H1 (cell line): ENCODE measurements around the gene CEACAM8. TPM values are rescaled to one million over a fixed set of nuclear protein-coding genes. Genes with fewer than 3 reads are reported as not detected.

Source experiments
- CTCF ChIA-PET: fragments of 300-600 bp; sonication (Branson Sonifier 250); formaldehyde crosslinking; loops from one replicate; lab custom pipeline; 2021; ENCODE audit not compliant: partially characterized antibody; lab: Charles Lee
- POLR2A ChIA-PET: fragments of 300-600 bp; sonication (Branson Sonifier 250); formaldehyde crosslinking; loops from one replicate; lab custom pipeline; 2021; ENCODE audit warnings: inconsistent platforms; ENCODE audit not compliant: partially characterized antibody; lab: Charles Lee
- DNase-seq, 2 experiments: peaks; one replicate each; pipeline versions ENCODE4 v3.0.0 to v3.0.0-alpha.2; 2010 to 2022; ENCODE audit warnings: low spot score in 2 of 2, low read depth in 1 of 2, mixed read lengths in 1 of 2
- FAIRE-seq: peaks from 2 replicates; lab custom pipeline; 2011; peaks lifted over from hg19 to GRCh38; lab: Jason Lieb, UNC
- H2AFZ ChIP-seq: 2 replicates; pipeline ENCODE4 v1.8.1; 2012; ENCODE audit warnings: low read length, inconsistent platforms
- H2AK5ac ChIP-seq: 2 replicates; pipeline ENCODE4 v1.6.1; 2013; ENCODE audit warnings: low read depth, low read length
- H2BK120ac ChIP-seq: replicated peaks from 2 replicates; pipeline ENCODE3; 2013; ENCODE audit warnings: low read depth, low read length, inconsistent platforms
- H2BK12ac ChIP-seq: 2 replicates; pipeline ENCODE4 v1.6.1; 2013; ENCODE audit warnings: low read depth, low read length
- H2BK15ac ChIP-seq: 2 replicates; pipeline ENCODE4 v1.6.1; 2013; ENCODE audit warnings: low read length
- H2BK20ac ChIP-seq: 2 replicates; pipeline ENCODE4 v1.6.1; 2013; ENCODE audit warnings: low read length
- H2BK5ac ChIP-seq: 2 replicates; pipeline ENCODE4 v1.6.1; 2013; ENCODE audit warnings: low read depth, low read length
- H3K14ac ChIP-seq: 2 replicates; pipeline ENCODE4 v1.6.1; 2013; ENCODE audit warnings: inconsistent platforms; ENCODE audit not compliant: insufficient read length
- H3K18ac ChIP-seq: 2 replicates; pipeline ENCODE4 v1.6.1; 2013; ENCODE audit warnings: low read length; ENCODE audit errors: extremely low read depth
- H3K23ac ChIP-seq: 2 replicates; pipeline ENCODE4 v1.6.1; 2013; ENCODE audit warnings: inconsistent platforms; ENCODE audit not compliant: insufficient read length
- H3K23me2 ChIP-seq: 2 replicates; pipeline ENCODE4 v1.6.1; 2013; ENCODE audit warnings: low read depth, low read length
- H3K27ac ChIP-seq: 2 replicates; pipeline ENCODE4 v1.6.1; 2011; ENCODE audit warnings: low read depth, low read length, inconsistent platforms
- H3K27me3 ChIP-seq, 4 experiments: replicated peaks in 1 of 4; 1 replicate in 1 of 4; 2 replicates in 3 of 4; pipeline versions ENCODE4 v1.6.1 to v1.8.1; 2011 to 2013; ENCODE audit warnings: low read length in 3 of 4, mild to moderate bottlenecking in 3 of 4, inconsistent platforms in 2 of 4, mixed read lengths in 2 of 4, moderate library complexity in 1 of 4; ENCODE audit not compliant: control insufficient read depth in 3 of 4, insufficient read depth in 3 of 4; ENCODE audit errors: extremely low read depth in 1 of 4
- H3K36me3 ChIP-seq, 4 experiments: 2 replicates each; pipeline versions ENCODE4 v1.6.1 to v1.8.1; 2011 to 2013; ENCODE audit warnings: mild to moderate bottlenecking in 4 of 4, low read length in 3 of 4, moderate library complexity in 2 of 4, control low read depth in 1 of 4, inconsistent platforms in 1 of 4; ENCODE audit not compliant: insufficient read depth in 4 of 4, control insufficient read depth in 2 of 4
- H3K4ac ChIP-seq: replicated peaks from 2 replicates; pipeline ENCODE3; 2013; ENCODE audit warnings: low read length, low read depth, mixed read lengths, inconsistent platforms; ENCODE audit not compliant: insufficient read length
- H3K4me1 ChIP-seq, 4 experiments: replicated peaks in 1 of 4; 1 replicate in 1 of 4; 2 replicates in 3 of 4; pipeline versions ENCODE4 v1.6.1 to v1.8.1; 2011 to 2013; ENCODE audit warnings: low read length in 3 of 4, inconsistent platforms in 2 of 4, mixed read lengths in 1 of 4; ENCODE audit not compliant: insufficient read depth in 4 of 4, control insufficient read depth in 3 of 4
- H3K4me2 ChIP-seq, 2 experiments: 2 replicates each; pipeline versions ENCODE4 v1.6.1 to v1.8.1; 2011 to 2013; ENCODE audit warnings: low read depth in 2 of 2, low read length in 2 of 2, control low read depth in 1 of 2, inconsistent platforms in 1 of 2, mild to moderate bottlenecking in 1 of 2; ENCODE audit not compliant: insufficient read depth in 1 of 2
- H3K4me3 ChIP-seq, 4 experiments: fragments of 200-600, 300-600 bp in 1 of 4; sonication (generic), shearing (Covaris generic), sonication (Bioruptor Twin) in 1 of 4; 2 replicates each; pipeline versions ENCODE4 v1.5.1 to v1.8.1; 2011 to 2016; ENCODE audit warnings: low read length in 4 of 4, low read depth in 3 of 4, control low read depth in 2 of 4, inconsistent platforms in 2 of 4, mild to moderate bottlenecking in 2 of 4, mixed read lengths in 1 of 4, moderate library complexity in 1 of 4; ENCODE audit not compliant: insufficient read depth in 2 of 4; ENCODE audit errors: extremely low read depth in 1 of 4
- H3K56ac ChIP-seq: replicated peaks from 2 replicates; pipeline ENCODE3; 2013; ENCODE audit warnings: low read depth, mild to moderate bottlenecking, mixed read lengths, low read length, inconsistent platforms; ENCODE audit not compliant: insufficient read length
- H3K79me1 ChIP-seq: 2 replicates; pipeline ENCODE4 v1.6.1; 2013; ENCODE audit warnings: low read depth, low read length, control low read depth
- H3K79me2 ChIP-seq, 2 experiments: 2 replicates each; pipeline versions ENCODE4 v1.6.1 to v1.8.1; 2012 to 2013; ENCODE audit warnings: low read length in 2 of 2, mild to moderate bottlenecking in 2 of 2, inconsistent platforms in 1 of 2; ENCODE audit not compliant: insufficient read depth in 2 of 2, control insufficient read depth in 1 of 2
- H3K9ac ChIP-seq, 4 experiments: replicated peaks in 1 of 4; 1 replicate in 1 of 4; 2 replicates in 3 of 4; pipeline versions ENCODE4 v1.6.1 to v1.8.1; 2011 to 2013; ENCODE audit warnings: low read depth in 3 of 4, low read length in 3 of 4, control low read depth in 2 of 4, mild to moderate bottlenecking in 2 of 4, moderate library complexity in 2 of 4, inconsistent platforms in 1 of 4; ENCODE audit errors: extremely low read depth in 1 of 4
- H3K9me3 ChIP-seq, 2 experiments: 2 replicates each; pipeline versions ENCODE4 v1.6.1 to v1.8.1; 2012 to 2013; ENCODE audit warnings: mild to moderate bottlenecking in 2 of 2, moderate library complexity in 2 of 2, control low read depth in 1 of 2, inconsistent platforms in 1 of 2, low read depth in 1 of 2, low read length in 1 of 2, mixed read lengths in 1 of 2; ENCODE audit not compliant: insufficient read depth in 2 of 2
- H4K20me1 ChIP-seq, 2 experiments: replicated peaks in 1 of 2; 2 replicates each; pipeline versions ENCODE3 to v1.8.1; 2011 to 2013; ENCODE audit warnings: inconsistent platforms in 2 of 2, low read length in 2 of 2, mild to moderate bottlenecking in 1 of 2; ENCODE audit not compliant: insufficient read depth in 2 of 2, control insufficient read depth in 1 of 2
- H4K5ac ChIP-seq: 2 replicates; pipeline ENCODE4 v1.6.1; 2013; ENCODE audit warnings: low read length, low read depth, mixed read lengths, inconsistent platforms; ENCODE audit not compliant: insufficient read length
- H4K8ac ChIP-seq: 2 replicates; pipeline ENCODE4 v1.8.0; 2013; ENCODE audit warnings: mild to moderate bottlenecking, moderate library complexity, low read length, inconsistent platforms; ENCODE audit not compliant: insufficient read depth; ENCODE audit errors: extremely low read depth
- H4K91ac ChIP-seq: replicated peaks from 2 replicates; pipeline ENCODE3; 2013; ENCODE audit warnings: low read length, mixed read lengths, inconsistent platforms; ENCODE audit not compliant: insufficient read length
- HDAC6 ChIP-seq: IDR thresholded peaks from one replicate; pipeline ENCODE4 v1.7.1; 2012; ENCODE audit warnings: low read depth, mild to moderate bottlenecking, inconsistent platforms, low read length, moderate library complexity
- RAD21 ChIP-seq, 2 experiments: IDR thresholded peaks in 1 of 2; conservative IDR thresholded peaks in 1 of 2; 2 replicates each; pipeline ENCODE4 v1.6.1; 2011; ENCODE audit warnings: low read depth in 2 of 2, low read length in 2 of 2, improper control_type of control experiment in 1 of 2, inconsistent platforms in 1 of 2, mild to moderate bottlenecking in 1 of 2, moderate library complexity in 1 of 2
- WGBS, 2 experiments: shearing (Covaris generic) in 1 of 2; methylation state at CpG; one replicate each; pipeline versions ENCODE4 v1.1.6 to v1.1.7; 2013 to 2015; ENCODE audit warnings: low lambda C conversion rate in 2 of 2, mixed read lengths in 2 of 2, inconsistent platforms in 1 of 2, low coverage in 1 of 2, missing lambda C conversion rate in 1 of 2; ENCODE audit not compliant: insufficient replicate concordance in 2 of 2, insufficient coverage in 1 of 2, insufficient read length in 1 of 2; ENCODE audit errors: extremely low coverage in 1 of 2, missing lambda C conversion rate in 1 of 2; 5-methylcytosine and 5-hydroxymethylcytosine counted together
- long read RNA-seq, 2 experiments: library from RNA in 1 of 2; library from capped mRNA in 1 of 2; stranded (forward); transcript quantifications; one replicate each; pipeline ENCODE4 v2.0.0, GENCODE V29; 2021; ENCODE audit warnings: inconsistent platforms in 1 of 2
- polyA minus RNA-seq, 3 experiments: library from RNA; depleted of rRNA, polyadenylated mRNA; stranded (reverse); fragments of >200 nt; gene quantifications; 1 replicate in 2 of 3; 2 replicates in 1 of 3; pipeline ENCODE4 v1.2.3, GENCODE V29; 2011
- polyA plus RNA-seq, 7 experiments: library from polyadenylated mRNA; depleted of rRNA in 3 of 7; stranded (reverse) in 5 of 7; unstranded in 2 of 7; fragments of >200 nt in 5 of 7; fragments of 200-250 nt in 2 of 7; gene quantifications; 1 replicate in 5 of 7; 2 replicates in 1 of 7; 4 replicates in 1 of 7; pipeline versions ENCODE4 v1.2.1 to v1.2.3, GENCODE V29; 2011 to 2013; ENCODE audit warnings: missing spikeins in 2 of 7, mixed read lengths in 2 of 7
- total RNA-seq: library from RNA; stranded (reverse); fragmentation: NEBNext Ultra II Directional; extraction: Animal tissue kit (Norgen Biotek cat#: 25700); gene quantifications from 2 replicates; pipeline ENCODE4 v1.2.1, GENCODE V29; 2021
- TF ChIP-seq, protein P1 (sequence below), 3 experiments: IDR thresholded peaks; 1 replicate in 2 of 3; 2 replicates in 1 of 3; pipeline versions ENCODE4 v1.5.1 to v1.6.1; 2011; ENCODE audit warnings: low read length in 3 of 3, mild to moderate bottlenecking in 3 of 3, inconsistent platforms in 2 of 3, low read depth in 1 of 3, moderate library complexity in 1 of 3; ENCODE audit not compliant: insufficient read depth in 1 of 3; ENCODE audit errors: control extremely low read depth in 1 of 3

The CEACAM8 gene
- total RNA-seq (not detected in 2 replicates), polyA plus RNA-seq (2011; rRNA removed) (not detected in 2 replicates), polyA minus RNA-seq (2011; rRNA and poly(A)+ RNA removed) (not detected in 2 replicates)
- not detected for polyA plus RNA-seq (2011; cell fraction: cytosol; rRNA removed)
- not detected for polyA plus RNA-seq (2011; cell fraction: nucleus; rRNA removed)
- polyA plus RNA-seq (2012, experiment 1 of 2), result not detected in 4 replicates
- not detected for polyA plus RNA-seq (2012, experiment 2 of 2)
- not detected for polyA plus RNA-seq (2013, experiment 1 of 2)
- polyA plus RNA-seq (2013, experiment 2 of 2), result not detected
- not detected for polyA minus RNA-seq (2011; cell fraction: cytosol; rRNA and poly(A)+ RNA removed)
- polyA minus RNA-seq (2011; cell fraction: nucleus; rRNA and poly(A)+ RNA removed), result not detected
- long read RNA-seq, experiment 1, result 0 reads
- long read RNA-seq, experiment 2, result 0 reads

DNA sequence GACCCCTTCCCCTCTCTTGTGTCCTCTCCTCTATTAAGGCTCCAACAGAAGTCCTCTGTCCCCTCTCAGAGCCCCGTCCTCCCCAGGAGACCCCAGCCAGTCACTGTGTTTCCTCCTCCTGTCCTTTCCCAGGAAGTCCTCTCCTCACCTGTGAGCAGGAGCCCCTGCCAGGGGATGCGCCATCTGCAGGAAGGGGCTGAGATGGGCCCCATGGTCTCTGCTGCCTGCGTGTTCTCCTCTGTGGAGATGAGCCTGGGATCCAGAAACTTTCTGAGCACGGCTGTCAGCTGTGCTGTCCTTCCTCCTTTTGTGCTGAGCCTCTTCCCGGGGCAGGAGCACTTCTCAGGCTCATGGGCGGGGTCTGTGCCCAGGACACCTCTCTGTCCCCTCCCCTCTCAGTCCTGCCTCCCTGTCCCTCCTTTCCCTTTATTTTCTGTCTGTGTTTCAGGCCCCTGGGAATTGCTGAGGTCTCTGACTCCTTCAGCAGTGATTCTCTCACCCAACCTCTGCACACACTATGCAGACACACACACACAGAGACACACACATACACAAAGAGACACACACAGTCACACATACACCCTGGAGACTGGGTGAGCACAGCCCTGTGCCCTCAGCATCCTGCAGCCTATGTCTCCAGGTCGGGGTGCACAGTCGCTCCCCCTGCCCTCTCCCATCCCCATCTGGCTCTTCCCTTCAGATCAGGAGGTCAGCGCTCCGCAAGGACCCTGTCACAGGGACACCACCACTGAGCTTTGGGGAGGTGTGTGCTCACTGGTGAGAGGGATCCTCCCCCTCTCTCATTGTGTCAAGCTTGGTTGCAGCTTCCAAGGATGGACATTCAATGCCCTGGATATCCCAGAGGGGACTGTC lies at the start of gene CEACAM8:
Gene CEACAM8, minus strand, starts transcription at position 308 of the 873 bp plus-strand sequence. Its CDS starts 96 bp downstream, at position 212.
- Histone ChIP-seq H3K9me3 (peaks cover 4 to 5% of the 10 kb centered on the region in 2 experiments; a peak in 2 of 4 replicates), H3K23ac (no peak within 1 kb of the TSS), H2BK5ac (no peak within 1 kb of the TSS), H3K56ac (no peak within 1 kb of the TSS), H2BK20ac (no peak within 1 kb of the TSS), H4K5ac (no peak within 1 kb of the TSS), H2AK5ac (no peak within 1 kb of the TSS), H3K4me3 (no peak within 1 kb of the TSS), H3K14ac (no peak within 1 kb of the TSS), H3K9ac (no peak within 1 kb of the TSS), H2BK120ac (no peak within 1 kb of the TSS), H3K79me1 (no peaks in the 10 kb centered on the region), H3K18ac (no peak within 1 kb of the TSS), H2AFZ (no peak within 1 kb of the TSS), H4K8ac (peak within 1 kb of the TSS; percentile 2; the same call in 1 of the 2 replicates), H4K20me1 (no peaks in the 10 kb centered on the region), H3K23me2 (no peaks in the 10 kb centered on the region; the same call in 1 of the 2 replicates), H3K4me1 (no peaks in the 10 kb centered on the region), H3K4ac (no peak within 1 kb of the TSS), H3K27me3 (0 out of 7 replicates have a peak, but pooled peaks cover 0 to 2% (median 0%) of the 10 kb centered on the region in 4 experiments), H3K79me2 (no peaks in the 10 kb centered on the region), H3K27ac (no peak within 1 kb of the TSS), H2BK12ac (no peak within 1 kb of the TSS), H3K4me2 (no peak within 1 kb of the TSS), H3K36me3 (no peaks in the 10 kb centered on the region), H4K91ac (no peak within 1 kb of the TSS), H2BK15ac (no peak within 1 kb of the TSS)
- ChIA-PET CTCF (interaction anchor here (0.9 to 3.3 kb wide), 8 partner anchors 12 to 144 kb away, joined by 3 to 29 read pairs (median 12); no protein-coding TSS in a partner anchor), POLR2A (no interaction called here)
- DNase-seq (no peak), FAIRE-seq (no peak)
- 76% methylated on average over 8 of the region's 10 CpGs; no CpG with 5 or more reads in 1 of the 2 experiments for WGBS, 2 experiments
- TF ChIP-seq HDAC6 (no peak), RAD21 (IDR thresholded peaks at IDR 0.05 in 1 of 2, conservative IDR thresholded peaks at IDR 0.05 in 1 of 2; ENCODE audit: low read depth in 2 of 2, low read length in 2 of 2) (peak in 1 of 2 experiments; percentile 24; a peak in 2 of 4 replicates)
- TF ChIP-seq, protein P1, sequence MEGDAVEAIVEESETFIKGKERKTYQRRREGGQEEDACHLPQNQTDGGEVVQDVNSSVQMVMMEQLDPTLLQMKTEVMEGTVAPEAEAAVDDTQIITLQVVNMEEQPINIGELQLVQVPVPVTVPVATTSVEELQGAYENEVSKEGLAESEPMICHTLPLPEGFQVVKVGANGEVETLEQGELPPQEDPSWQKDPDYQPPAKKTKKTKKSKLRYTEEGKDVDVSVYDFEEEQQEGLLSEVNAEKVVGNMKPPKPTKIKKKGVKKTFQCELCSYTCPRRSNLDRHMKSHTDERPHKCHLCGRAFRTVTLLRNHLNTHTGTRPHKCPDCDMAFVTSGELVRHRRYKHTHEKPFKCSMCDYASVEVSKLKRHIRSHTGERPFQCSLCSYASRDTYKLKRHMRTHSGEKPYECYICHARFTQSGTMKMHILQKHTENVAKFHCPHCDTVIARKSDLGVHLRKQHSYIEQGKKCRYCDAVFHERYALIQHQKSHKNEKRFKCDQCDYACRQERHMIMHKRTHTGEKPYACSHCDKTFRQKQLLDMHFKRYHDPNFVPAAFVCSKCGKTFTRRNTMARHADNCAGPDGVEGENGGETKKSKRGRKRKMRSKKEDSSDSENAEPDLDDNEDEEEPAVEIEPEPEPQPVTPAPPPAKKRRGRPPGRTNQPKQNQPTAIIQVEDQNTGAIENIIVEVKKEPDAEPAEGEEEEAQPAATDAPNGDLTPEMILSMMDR (IDR thresholded peaks at IDR 0.05; ENCODE audit: control extremely low read depth in 1 of 3, insufficient read depth in 1 of 3, low read depth in 1 of 3, low read length in 3 of 3), result peak in 2 of 3 experiments; percentile 20 to 29; a peak in 3 of 4 replicates
